Suprapubic skin (tissue), 4 donors: Measurements from ENCODE around the gene C12orf43. TPM values are rescaled to one million over a fixed set of nuclear protein-coding genes. Genes with fewer than 3 reads are reported as not detected.

Experiments
- DNase-seq, 2 donors: peaks; one replicate each; pipeline ENCODE4 v3.0.0-alpha.2; 2019; ENCODE audit warnings: low spot score in 2 of 2
- H3K27ac ChIP-seq: fragments of 200-600 bp; sonication (generic); one replicate; pipeline ENCODE4 v1.5.1; 2019
- H3K27me3 ChIP-seq: fragments of 200-600 bp; sonication (generic); one replicate; pipeline ENCODE4 v1.5.1; 2019
- H3K36me3 ChIP-seq: fragments of 200-600 bp; sonication (generic); one replicate; pipeline ENCODE4 v1.5.1; 2019
- H3K4me1 ChIP-seq: fragments of 200-600 bp; sonication (generic); one replicate; pipeline ENCODE4 v1.5.1; 2019
- H3K4me3 ChIP-seq: fragments of 200-600 bp; sonication (generic); one replicate; pipeline ENCODE4 v1.5.1; 2019; ENCODE audit warnings: mild to moderate bottlenecking
- H3K9me3 ChIP-seq: fragments of 200-600 bp; sonication (generic); one replicate; pipeline ENCODE4 v1.5.1; 2019
- CTCF ChIP-seq, 2 donors: fragments of 200-600 bp in 1 of 2; fragments of 450-650 bp in 1 of 2; sonication (generic) in 1 of 2; IDR thresholded peaks; one replicate each; pipeline ENCODE4 v1.5.1; 2016 to 2019; ENCODE audit warnings: antibody characterized with exemption in 2 of 2, mild to moderate bottlenecking in 1 of 2, moderate library complexity in 1 of 2
- EP300 ChIP-seq: sonication (generic); formaldehyde crosslinking; IDR thresholded peaks from one replicate; pipeline ENCODE4 v1.6.1; 2017; ENCODE audit warnings: antibody characterized with exemption
- POLR2A ChIP-seq, 2 donors: fragments of 450-650 bp; IDR thresholded peaks; one replicate each; pipeline ENCODE4 v1.6.1; 2017; ENCODE audit warnings: antibody characterized with exemption in 2 of 2, mild to moderate bottlenecking in 2 of 2, moderate library complexity in 2 of 2
- POLR2AphosphoS5 ChIP-seq, 3 donors: sonication (generic); formaldehyde crosslinking; IDR thresholded peaks; one replicate each; pipeline ENCODE4 v1.6.1; 2017; ENCODE audit warnings: antibody characterized with exemption in 3 of 3
- WGBS: methylation state at CpG from one replicate; pipeline ENCODE4 v1.1.5; 2018; 5-methylcytosine and 5-hydroxymethylcytosine counted together
- total RNA-seq, 4 donors: library from RNA; depleted of rRNA; stranded (reverse); fragments of >200 nt; gene quantifications; one replicate each; pipeline ENCODE4 v1.1.0, GENCODE V29; 2016

The C12orf43 gene
- total RNA-seq, 4 donors from 2014 or later: 5.4 to 14.8 (median 7.1) TPM

GRCh38 chr12:121001841-121002483 lies 14.3 kb downstream of the C12orf43 start:
- no peaks in the 10 kb centered on the region for H3K9me3 ChIP-seq
- no peaks in the 10 kb centered on the region for H3K27me3 ChIP-seq
- peaks cover 36% of the 10 kb centered on the region for H3K36me3 ChIP-seq
- no peak overlapping the region for H3K4me3 ChIP-seq
- H3K27ac ChIP-seq: no peak overlapping the region
- 90% methylated on average over 9 of the region's 16 CpGs for WGBS
- TF ChIP-seq POLR2A (IDR thresholded peaks at IDR 0.05) (no peak), POLR2AphosphoS5 (IDR thresholded peaks at IDR 0.05) (no peak), CTCF (IDR thresholded peaks at IDR 0.05) (no peak), EP300 (no peak)
- H3K4me1 ChIP-seq: no peaks in the 10 kb centered on the region
- no peak for DNase-seq

GRCh38 chr12:121001060-121001459 lies 15.2 kb downstream of the C12orf43 start:
- Histone ChIP-seq H3K4me1 (no peaks in the 10 kb centered on the region), H3K27ac (no peak overlapping the region), H3K27me3 (peaks cover 3% of the 10 kb centered on the region), H3K9me3 (no peaks in the 10 kb centered on the region), H3K4me3 (no peak overlapping the region), H3K36me3 (peaks cover 36% of the 10 kb centered on the region)
- DNase-seq: no peak
- TF ChIP-seq CTCF (IDR thresholded peaks at IDR 0.05) (no peak), POLR2AphosphoS5 (IDR thresholded peaks at IDR 0.05) (no peak), EP300 (no peak), POLR2A (IDR thresholded peaks at IDR 0.05) (no peak)
- 80% methylated on average over 11 of the region's 11 CpGs for WGBS

GRCh38 chr12:121000530-121000929 lies 15.8 kb downstream of the C12orf43 start:
- Histone ChIP-seq H3K9me3 (no peaks in the 10 kb centered on the region), H3K4me3 (no peak overlapping the region), H3K27me3 (peaks cover 5% of the 10 kb centered on the region), H3K27ac (no peak overlapping the region), H3K4me1 (no peaks in the 10 kb centered on the region), H3K36me3 (peaks cover 36% of the 10 kb centered on the region)
- TF ChIP-seq POLR2A (IDR thresholded peaks at IDR 0.05) (no peak), POLR2AphosphoS5 (IDR thresholded peaks at IDR 0.05) (no peak), CTCF (IDR thresholded peaks at IDR 0.05) (no peak), EP300 (no peak)
- WGBS: 73% methylated on average over 8 of the region's 11 CpGs
- DNase-seq: no peak

GRCh38 chr12:120999191-121000120 lies 16.8 kb downstream of the C12orf43 start:
- H3K4me1 ChIP-seq: no peaks in the 10 kb centered on the region
- H3K4me3 ChIP-seq: no peak overlapping the region
- peaks cover 32% of the 10 kb centered on the region for H3K36me3 ChIP-seq
- TF ChIP-seq EP300: no peak
- no peak for TF ChIP-seq POLR2A (IDR thresholded peaks at IDR 0.05)
- TF ChIP-seq POLR2AphosphoS5 (IDR thresholded peaks at IDR 0.05): no peak
- TF ChIP-seq CTCF (IDR thresholded peaks at IDR 0.05): no peak
- no peak overlapping the region for H3K27ac ChIP-seq
- DNase-seq: no peak
- H3K9me3 ChIP-seq: no peaks in the 10 kb centered on the region
- peaks cover 5% of the 10 kb centered on the region for H3K27me3 ChIP-seq
- WGBS: 36% methylated on average over 15 of the region's 23 CpGs

- no peaks in the 10 kb centered on the region for H3K4me1 ChIP-seq
- no peaks in the 10 kb centered on the region for H3K9me3 ChIP-seq
- no peak overlapping the region for H3K4me3 ChIP-seq
- DNase-seq: no peak
- peaks cover 5% of the 10 kb centered on the region for H3K27me3 ChIP-seq
- 70% methylated on average over 3 of the region's 3 CpGs for WGBS
- peaks cover 21% of the 10 kb centered on the region for H3K36me3 ChIP-seq
- no peak overlapping the region for H3K27ac ChIP-seq
- TF ChIP-seq EP300: no peak
- no peak for TF ChIP-seq CTCF (IDR thresholded peaks at IDR 0.05)
- TF ChIP-seq POLR2AphosphoS5 (IDR thresholded peaks at IDR 0.05): no peak
- no peak for TF ChIP-seq POLR2A (IDR thresholded peaks at IDR 0.05)
Observed at GRCh38 chr12:120998435-120998834, 17.9 kb downstream of the C12orf43 start.
